NK-92 (cell line): ENCODE measurements around the gene MED17.

Source experiments
- DNase-seq: peaks from one replicate; lab custom pipeline; 2025; ENCODE audit not compliant: unreplicated experiment; lab: John Stamatoyannopoulos, UW

Gene MED17

DNA sequence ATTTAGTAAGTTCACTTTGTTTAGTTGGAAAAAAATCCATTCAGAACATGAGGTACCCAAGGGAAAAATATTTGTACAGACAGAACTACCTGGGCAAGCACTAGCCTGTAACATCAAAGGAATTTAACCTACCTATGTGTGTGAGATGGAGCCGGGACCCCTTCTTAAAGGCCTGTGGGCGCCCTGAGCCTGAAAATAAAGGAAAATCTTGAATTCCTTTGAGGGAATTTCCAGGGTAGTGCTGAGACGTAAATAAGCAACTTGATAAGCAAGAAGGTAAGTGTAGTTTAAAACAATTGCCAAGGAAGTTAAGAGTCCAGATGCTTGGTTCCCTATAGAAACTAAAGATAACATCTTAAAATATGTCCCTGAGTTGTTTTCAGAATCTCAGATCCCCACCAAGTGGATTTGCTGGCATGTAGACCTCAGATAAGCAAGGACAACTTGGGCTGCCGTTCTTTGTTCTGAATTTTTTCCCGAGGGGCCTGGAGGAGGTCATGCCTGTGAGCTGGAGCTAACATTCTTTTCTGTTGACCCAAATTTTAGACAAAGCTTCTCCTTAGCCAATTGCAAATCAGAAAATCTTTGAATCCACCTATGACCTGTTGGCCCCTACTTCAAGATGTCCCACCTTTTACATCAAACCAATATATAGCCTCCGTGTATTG is 31.0 kb downstream of the MED17 start:
- no peak for DNase-seq

DNA sequence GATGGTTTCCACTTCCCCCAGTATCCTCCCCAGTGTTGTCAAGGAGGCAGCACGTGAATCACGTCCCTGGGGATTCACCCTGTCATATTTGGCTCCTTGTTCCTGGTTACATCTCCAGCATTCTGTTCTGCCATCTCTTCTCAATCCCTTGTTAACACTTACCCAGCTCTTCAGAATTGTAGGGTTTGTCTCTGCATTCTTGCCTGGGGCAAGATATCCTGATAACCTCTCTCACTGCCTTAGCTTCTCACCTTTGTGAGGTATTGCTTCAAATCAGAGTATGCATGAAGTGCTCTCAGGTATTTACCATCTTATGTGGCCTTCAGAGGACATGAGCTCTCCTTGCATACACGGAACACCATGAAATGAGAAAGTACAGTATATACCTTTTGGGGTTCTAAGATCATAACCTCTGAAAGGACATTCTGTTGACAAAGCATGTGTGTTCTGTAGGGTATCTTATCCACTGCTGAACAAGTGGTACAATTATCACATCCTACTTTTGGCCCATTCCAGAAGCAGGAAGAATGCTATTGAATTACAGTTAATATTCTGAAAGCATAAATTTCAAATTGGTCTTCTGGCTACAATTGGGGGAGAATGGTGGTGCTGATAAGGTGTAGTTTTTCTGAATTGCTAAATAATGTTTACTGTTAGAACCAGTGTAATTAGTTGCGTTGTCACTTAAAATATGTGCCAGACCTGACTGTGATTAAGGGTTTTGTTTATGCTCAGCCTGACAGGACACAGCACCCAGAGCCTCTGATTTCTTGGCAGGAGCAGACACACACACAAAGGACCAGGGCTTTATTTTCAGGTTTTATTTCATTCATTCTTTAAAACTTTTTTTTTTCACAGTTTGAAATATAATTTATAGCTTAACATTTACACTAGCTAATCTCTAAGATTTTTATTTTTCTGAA is 33.6 kb downstream of the MED17 start:
- DNase-seq = no peak

DNA sequence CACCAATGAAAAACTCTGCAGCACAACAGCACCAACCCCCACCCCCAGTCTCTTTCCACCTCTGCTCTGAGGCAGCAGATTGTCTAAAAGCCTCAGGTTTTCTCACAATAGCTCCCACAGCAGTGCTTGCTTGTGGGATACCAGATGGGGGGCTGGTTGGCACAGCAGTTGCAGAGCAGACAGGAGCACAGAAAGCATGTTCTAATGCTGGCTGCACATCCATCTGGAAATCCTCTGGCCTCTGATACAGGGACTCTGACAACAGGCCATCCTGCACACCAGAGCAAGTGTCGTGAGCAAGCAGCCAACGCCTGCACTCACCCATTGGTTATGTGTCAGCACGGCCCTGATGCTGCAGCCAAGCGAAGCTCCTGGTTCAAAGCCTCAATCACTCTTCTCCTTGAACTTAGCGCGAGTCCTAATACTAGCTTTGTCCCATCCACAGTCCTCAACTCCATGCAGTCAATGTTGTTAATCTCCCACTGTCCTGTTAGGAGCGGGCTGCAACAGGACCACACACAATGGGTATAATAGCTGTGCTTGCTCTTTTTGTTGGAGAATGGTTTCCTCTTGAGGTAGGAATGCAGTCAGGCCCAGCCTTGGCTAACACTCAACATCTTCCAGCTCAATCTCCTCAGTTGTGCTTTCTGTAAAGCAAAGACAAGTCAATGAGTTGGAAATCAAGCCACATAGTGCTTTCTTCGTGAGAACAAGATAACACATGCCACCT is 36.0 kb downstream of the MED17 start:
- DNase-seq = no peak

DNA sequence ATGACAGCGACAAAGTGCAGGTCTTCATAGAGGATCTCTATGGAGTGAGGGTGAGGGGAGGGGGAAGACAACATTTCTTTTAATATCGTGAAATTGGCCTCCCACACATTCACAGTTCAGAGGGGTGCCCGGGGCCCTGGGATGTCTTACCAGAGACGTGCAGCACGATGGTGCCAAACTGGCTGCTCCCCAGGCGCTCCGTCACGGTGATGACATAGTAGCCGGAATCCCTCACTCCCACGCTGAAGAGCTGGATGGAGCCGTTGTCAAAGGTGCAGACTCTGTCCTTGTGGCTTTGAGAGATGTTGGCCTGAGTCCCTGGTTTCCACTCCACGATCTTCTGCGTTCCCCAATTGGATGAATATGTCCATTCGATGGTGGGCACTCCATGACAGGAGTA is 36.8 kb downstream of the MED17 start:
- no peak for DNase-seq

DNA sequence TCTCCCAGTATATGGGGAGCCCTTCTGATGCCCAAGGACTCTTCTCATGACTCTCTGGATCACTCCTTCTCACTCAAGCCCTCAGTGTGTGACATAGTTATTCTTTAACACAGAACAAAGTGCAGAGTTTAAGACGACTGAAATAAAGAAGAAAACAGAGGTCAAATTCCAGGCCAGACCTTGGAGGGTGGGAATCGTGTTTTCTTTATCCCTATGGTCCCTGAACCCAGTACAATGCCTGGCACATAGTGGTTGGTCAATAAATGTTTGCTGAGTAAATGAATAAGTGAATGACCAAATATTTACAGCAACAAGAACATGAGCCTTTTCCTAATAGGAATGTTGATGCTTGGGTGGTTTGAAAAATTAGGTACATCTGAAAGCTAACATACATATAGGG is 37.5 kb downstream of the MED17 start:
- no peak for DNase-seq

DNA sequence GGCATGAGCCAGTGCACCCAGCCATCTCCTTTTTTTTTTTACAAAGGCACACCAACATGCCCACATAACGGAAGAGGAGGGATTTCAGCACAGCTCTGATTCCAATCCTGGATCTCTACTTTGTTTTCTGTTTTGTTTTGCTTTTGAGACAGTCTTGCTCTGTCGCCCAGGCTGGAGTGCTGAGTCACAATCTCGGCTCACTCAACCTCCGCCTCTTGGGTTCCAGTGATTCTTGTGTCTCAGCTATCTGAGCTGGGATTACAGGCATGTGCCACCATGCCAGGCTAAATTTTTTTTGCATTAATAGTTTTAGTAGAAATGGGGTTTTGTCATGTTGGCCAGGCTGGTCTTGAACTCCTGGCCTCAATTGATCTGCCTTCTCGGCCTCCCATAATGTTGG is 38.3 kb downstream of the MED17 start:
- no peak for DNase-seq

DNA sequence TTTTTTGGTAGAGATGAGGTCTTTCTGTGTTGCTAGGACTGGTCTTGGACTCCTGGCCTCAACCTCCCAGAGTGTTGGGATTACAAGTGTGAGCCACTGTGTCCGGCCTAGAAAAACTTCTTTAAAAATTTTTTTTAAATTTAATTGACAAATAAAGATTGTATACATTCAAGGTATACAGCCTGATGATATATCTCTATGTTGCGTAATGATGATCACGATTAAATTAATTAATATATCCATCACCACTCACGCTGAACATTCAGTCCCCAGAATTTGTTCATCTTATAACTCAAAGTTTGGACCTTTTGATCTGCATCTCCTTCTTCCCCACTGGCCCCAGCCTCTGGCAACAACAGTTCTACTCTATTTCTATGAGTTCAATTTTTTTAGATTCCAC is 39.1 kb downstream of the MED17 start:
- no peak for DNase-seq

DNA sequence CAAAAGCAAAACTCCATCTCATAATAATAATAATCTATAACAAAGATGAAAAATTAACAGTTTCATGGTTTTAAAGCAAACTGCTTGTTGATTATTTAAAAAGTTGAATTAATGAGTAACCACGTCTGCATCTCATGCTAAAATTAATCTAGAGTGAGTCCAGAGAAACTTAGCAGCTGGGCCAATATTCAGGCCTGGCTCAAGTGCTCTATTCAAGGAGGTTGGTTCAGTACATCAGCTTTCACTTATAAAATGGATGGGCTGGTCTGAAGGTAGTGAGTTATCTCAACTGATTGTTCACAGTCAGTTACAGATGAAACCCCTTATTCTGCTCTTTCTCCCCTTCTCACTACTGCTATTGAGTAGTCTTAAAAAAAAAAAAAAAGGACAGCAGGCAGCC is 43.3 kb downstream of the MED17 start:
- DNase-seq = no peak

DNA sequence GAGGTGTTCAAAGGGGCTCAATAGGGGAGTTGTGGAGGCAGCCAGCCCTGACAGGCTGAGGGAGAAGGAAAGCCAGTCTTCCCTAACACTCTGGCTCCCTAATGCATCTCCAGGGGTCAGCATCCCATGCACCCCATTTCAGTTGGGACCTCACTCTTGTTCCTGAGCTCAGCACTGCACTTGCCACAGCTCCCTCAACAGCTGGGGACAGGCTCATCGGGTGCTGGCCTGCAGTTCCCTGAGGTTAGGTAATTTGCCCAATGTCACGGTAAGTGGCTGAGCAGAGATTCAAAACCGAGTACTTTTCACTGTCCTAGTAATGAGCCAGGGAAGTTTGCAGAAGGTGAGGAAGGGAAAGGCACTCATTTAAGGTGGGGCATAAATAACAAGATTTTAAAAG is 45.5 kb downstream of the MED17 start:
- DNase-seq = no peak

DNA sequence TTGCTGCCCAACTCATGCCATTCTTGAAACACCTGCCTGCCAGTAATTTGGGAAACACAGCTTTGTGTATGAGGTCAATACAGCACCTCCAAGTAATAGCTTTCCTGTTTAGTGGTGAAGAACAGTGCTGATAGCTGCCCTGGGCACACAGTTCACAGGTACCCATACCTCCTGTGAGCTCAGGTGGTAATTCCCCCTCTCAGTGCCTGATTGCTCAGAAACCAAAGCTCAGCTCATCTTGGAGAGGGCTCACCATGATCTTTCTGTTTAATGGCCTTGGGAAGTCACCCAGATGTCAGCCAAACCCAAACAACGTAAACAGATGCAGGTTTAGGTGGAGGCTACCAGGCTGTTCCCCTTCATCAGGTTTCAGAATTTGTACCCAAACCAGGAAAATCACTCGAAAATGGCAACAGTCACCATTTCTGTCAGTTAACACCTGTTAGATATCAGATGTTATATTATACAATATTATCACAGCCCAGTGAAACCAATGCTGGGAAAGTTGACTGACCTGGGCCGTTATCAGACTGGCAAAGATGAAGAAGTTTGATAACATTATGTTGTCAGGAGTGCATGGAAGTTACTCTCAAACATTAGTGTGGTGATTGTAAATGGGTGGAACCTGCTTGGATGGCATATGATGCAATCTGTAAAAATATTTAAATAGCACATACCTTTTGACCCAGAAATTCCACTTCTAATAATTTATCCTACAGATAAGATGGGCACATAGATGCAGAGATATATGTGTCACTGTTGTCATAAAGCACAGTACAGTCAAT is 47.5 kb downstream of the MED17 start:
- DNase-seq = no peak

DNA sequence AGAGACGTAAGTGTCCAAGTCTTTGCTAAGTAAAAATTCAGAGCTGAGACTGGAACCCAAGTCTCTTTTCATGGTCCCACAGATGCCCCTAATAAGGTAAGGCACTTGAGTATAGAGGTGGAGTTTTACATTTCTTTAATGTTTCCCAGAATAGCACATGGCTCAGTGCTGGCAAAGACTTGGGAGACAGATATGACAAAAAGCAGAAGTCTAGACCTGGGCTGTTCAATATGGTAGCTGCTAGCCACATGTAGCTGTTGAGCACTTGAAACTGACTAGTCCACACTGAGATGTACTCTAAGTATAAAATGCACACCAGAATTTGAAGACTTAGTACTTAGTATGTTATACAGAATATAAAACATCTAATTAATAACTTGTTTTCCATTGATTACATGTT is 48.7 kb downstream of the MED17 start:
- no peak for DNase-seq

DNA sequence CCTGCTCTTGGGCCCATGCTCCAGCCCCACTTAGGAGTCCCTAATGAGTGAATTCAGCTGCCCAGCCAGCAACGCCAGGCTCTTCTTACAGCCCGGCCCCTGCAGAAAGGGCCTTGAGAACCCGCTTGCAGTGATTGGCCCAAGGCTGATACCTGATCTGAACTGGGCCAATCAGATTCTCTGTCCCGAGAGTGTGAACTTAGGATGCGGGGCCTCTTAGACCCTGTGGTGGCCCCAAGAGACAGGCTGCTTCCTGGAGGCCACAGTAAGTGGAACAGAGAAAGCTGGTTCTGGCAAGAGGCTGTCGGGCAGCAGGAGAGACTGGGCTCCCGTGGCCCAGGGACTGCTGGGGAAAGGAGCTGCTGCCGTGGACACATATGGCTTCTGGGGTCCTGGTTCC is 54.9 kb downstream of the MED17 start:
- DNase-seq = no peak

DNA sequence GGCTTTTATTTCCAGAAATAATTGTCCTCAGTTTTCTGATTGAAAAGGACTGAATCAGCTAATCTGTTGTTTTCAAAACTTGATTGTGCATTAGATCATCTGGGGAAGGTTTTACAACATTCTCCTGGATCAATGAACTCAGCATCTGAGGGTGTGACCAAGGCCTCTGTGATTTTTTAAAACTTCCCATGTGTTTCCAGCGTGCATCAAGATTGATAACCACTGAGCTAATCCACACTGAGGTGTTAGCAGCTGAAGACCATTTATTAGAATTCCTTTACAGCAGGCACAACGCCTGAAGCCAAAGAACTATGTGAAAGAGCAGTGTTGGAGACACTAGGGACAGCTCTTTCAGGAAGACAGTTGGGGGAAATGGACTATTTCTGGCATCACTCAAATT is 56.1 kb downstream of the MED17 start:
- no peak for DNase-seq

DNA sequence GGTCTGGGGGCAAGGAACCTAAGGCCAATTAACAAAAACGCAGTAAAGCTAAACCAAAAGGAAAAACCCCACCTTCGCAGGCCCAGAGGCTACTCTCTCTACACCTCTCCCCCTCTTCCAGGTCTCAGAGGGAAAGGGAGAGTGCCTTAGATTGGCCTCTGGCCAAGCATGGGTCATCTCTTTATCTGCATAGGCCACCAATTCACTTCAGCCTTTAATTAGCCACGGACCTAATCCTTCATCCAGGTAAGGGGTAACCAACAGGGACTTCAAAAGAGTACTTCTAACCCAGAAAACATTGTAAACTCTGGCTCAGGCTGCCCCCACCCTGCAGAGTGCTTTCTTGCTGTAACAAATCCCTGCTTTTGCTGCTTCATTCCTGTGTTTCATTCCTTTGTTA is 56.9 kb downstream of the MED17 start:
- DNase-seq = no peak

DNA sequence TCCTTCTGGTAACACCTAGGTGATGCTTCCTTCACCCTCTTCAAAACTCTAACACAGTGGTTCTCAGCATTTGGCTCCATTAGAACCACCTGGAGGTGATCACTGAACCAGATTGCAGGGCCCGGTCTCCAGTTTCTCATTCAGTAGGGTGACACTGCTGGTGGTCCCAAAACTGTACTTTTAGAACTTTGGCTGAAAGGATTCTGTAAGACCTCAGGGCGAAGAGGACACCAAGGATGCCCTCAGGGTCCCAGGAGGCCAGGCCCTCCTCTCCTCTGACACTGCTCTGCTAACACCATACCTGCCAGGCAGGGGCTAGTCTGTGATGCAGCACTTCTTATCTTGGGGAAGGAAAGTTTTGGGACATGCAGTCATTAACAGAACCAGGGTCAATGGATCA is 57.4 kb downstream of the MED17 start:
- DNase-seq = no peak

DNA sequence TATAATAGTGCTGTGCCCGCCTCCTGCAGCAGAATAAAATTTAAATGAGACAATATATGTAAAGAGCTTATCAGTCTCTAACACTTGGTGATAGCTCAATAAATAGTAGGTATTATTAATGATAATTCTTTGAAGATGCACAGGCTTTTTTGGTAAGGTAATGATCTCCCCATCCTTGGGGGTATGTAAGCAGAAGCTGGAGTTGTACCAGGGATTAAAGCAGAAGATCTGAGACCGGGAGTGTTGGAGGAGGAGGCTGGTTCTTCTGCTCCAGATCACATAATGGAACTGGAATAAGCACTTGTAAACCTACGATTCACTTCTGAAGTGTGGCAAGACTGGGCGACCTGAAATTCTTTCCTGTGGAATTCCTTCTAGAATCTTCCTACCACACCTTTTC is 58.0 kb downstream of the MED17 start:
- DNase-seq = no peak

DNA sequence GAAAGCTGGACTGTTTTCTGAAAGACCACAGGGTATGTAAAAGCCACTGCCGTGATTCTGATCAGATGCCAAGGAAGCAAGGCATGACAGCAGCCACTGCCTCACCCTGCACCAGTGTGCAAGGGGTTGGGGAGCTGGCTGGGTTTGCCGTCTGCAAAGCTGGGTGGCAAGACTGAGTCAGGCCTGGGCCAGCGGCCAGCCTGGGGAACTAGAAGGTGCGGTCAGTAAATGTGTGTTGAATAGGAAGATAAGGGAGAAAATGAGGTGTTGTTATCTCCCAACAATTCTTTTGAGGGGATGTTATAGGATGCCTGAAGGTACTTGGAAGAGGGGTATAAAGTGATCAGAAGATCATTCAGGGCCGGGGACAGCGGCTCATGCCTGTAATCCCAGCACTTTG is 58.4 kb downstream of the MED17 start:
- DNase-seq = no peak

DNA sequence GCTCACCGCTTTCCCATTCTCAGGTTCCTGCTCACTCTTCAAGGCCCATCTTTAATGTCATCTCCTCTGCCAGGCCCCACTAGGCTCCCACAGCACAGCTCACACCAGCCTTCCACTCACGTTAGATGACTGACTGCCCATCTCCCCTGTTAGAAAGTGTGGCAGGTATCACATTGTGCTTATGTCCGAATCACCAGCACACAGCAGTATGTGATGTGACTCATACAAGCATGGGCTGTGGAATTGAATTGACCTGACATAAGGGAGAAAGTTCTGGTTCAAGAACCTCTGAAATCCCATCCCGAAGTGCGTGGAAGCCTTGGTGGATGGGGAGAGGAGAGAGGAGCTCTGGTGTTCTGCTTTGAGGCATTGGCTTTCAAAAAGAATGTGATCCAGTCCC is 59.8 kb downstream of the MED17 start:
- DNase-seq = no peak

DNA sequence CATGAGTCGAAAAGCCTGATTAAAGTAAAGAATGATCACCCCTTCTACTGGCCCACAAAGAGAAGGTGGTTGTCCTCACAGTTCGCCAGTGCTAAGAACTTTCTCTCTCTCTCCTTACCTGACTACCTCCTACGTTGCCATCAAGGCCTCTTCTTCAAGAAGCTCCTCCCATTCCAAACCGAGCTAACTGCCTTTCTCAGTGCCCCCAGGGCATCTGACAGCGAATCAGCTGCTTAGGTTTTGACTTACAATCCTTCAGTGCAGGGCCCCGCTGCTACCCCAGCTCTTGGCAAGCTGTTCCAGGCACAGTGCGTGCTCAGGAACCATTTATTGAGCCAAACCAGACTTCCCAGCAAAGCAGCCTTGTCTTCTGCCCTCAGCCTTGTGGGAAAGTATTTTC is 60.5 kb downstream of the MED17 start:
- no peak for DNase-seq

DNA sequence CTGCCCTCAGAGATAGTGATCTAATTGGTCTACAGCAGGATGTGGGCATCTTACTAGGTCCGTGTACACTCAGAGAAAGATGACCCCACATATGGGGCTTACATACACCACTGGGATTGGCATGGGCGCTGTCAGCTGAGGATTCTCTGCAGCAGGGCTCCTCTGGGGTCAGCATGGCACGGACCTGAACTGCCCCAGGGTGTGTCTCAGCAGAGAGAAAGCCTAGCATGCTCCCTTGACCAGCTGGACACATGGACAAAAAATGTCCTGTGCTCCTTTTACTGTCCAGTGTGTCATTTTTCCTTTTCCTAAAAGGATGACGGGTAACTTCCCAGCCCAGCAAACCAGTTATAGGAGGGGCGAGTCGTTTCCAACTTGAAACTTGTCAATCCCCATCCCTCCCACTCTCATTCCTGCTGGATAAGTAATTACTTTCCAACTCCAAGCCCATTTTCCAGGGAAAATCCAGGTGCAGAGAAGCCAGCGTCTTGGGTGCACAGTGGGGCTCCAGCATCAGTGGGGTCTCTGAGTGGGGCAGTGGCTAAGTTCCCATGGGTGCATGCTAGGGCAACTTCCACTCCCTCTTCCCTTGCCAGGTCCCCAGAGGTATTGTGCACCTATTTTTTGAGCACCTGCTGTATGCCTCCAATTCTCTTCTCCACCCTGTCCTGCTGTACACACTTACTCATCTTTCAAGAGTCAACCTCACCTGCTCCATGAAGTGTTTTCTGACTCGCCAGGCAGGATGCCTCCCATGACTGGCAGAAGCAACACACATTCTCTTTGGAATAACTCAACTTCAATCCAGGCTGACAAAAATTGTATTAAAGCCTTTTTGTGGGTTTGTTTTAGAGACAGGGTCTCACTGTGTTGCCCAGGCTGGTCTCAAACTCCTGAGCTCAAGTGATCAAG is 61.4 kb downstream of the MED17 start:
- DNase-seq = no peak
